AG10803 (cell line): Measurements from ENCODE around the gene NAA30.

Source experiments
- DNase-seq: peaks from one replicate; pipeline ENCODE4 v3.0.0; 2010; ENCODE audit warnings: low read depth
- H3K4me3 ChIP-seq: 2 replicates; pipeline ENCODE4 v1.5.1; 2011; ENCODE audit warnings: mild to moderate bottlenecking, low read length, control low read depth
- CTCF ChIP-seq: conservative IDR thresholded peaks from 2 replicates; pipeline ENCODE4 v1.5.1; 2011; ENCODE audit warnings: mild to moderate bottlenecking, low read length, control low read depth, inconsistent platforms

Gene NAA30

GRCh38 chr14:57400556-57401494 is 10.4 kb downstream of the NAA30 start:
- TF ChIP-seq CTCF = no peak
- H3K4me3 ChIP-seq = no peak overlapping the region
- DNase-seq = no peak

GRCh38 chr14:57401501-57401900 is 11.1 kb downstream of the NAA30 start:
- no peak for DNase-seq
- no peak overlapping the region for H3K4me3 ChIP-seq
- no peak for TF ChIP-seq CTCF

GRCh38 chr14:57402173-57402852 is 11.9 kb downstream of the NAA30 start:
- TF ChIP-seq CTCF = no peak
- no peak overlapping the region for H3K4me3 ChIP-seq
- DNase-seq = no peak

GRCh38 chr14:57403521-57403864 is 13.1 kb downstream of the NAA30 start:
- no peak for DNase-seq
- H3K4me3 ChIP-seq = no peak overlapping the region
- no peak for TF ChIP-seq CTCF

- H3K4me3 ChIP-seq = no peak overlapping the region
- TF ChIP-seq CTCF = no peak
- no peak for DNase-seq
Observed at GRCh38 chr14:57405562-57405961, 15.2 kb downstream of the NAA30 start.

- no peak for TF ChIP-seq CTCF
Observed at GRCh38 chr14:57408037-57408436, 17.7 kb downstream of the NAA30 start.

GRCh38 chr14:57408634-57409033 is 18.2 kb downstream of the NAA30 start:
- TF ChIP-seq CTCF = no peak
- no peak for DNase-seq

More at GRCh38 chr14:57408037-57408436, 17.7 kb downstream of the NAA30 start:
- no peak overlapping the region for H3K4me3 ChIP-seq
- DNase-seq = no peak

More at GRCh38 chr14:57408634-57409033, 18.2 kb downstream of the NAA30 start:
- no peak overlapping the region for H3K4me3 ChIP-seq
